ENCODE data around the gene DENND6B. TPM values are rescaled to one million over a fixed set of nuclear protein-coding genes. Genes with fewer than 3 reads are reported as not detected.

The DENND6B gene
- total and polyA plus RNA-seq, 2 of the 13 experiments (the other 11 are each of a cell fraction or from before 2014, with no cell fraction given), result 0.95 to 3.8 TPM

- peak; percentile 58; the same call in 1 of the 2 replicates for TF ChIP-seq GABPB1 (CRISPR knock-in tag; IDR thresholded peaks at IDR 0.05)
- no peak for TF ChIP-seq NFRKB (IDR thresholded peaks at IDR 0.05)
- TF ChIP-seq ZNF451 (CRISPR knock-in tag; IDR thresholded peaks at IDR 0.05), result 0 out of 2 replicates have a peak, but pooled peaks have one; percentile 58
- peak; percentile 90; the same call in 1 of the 2 replicates for TF ChIP-seq ZNF580 (CRISPR knock-in tag; IDR thresholded peaks at IDR 0.05; ENCODE audit: borderline replicate concordance, low read depth)
- peak; percentile 80; the same call in 1 of the 2 replicates for TF ChIP-seq ZNF589 (CRISPR knock-in tag; conservative IDR thresholded peaks at IDR 0.05)
- TF ChIP-seq REPIN1 (CRISPR knock-in tag; IDR thresholded peaks at IDR 0.05; ENCODE audit: borderline replicate concordance, low read depth), result no peak
- TF ChIP-seq EEA1 (CRISPR knock-in tag; IDR thresholded peaks at IDR 0.05; ENCODE audit: borderline replicate concordance), result 0 out of 2 replicates have a peak, but pooled peaks have one; percentile 31
- TF ChIP-seq KLF12 (CRISPR knock-in tag; IDR thresholded peaks at IDR 0.05; ENCODE audit: borderline replicate concordance), result peak; percentile 67; the same call in 1 of the 2 replicates
- peak; percentile 55; the same call in 1 of the 2 replicates for TF ChIP-seq HOXD1 (CRISPR knock-in tag; IDR thresholded peaks at IDR 0.05)
- TF ChIP-seq ZBTB26 (CRISPR knock-in tag; IDR thresholded peaks at IDR 0.05; ENCODE audit: borderline replicate concordance), result peak; percentile 94
- peak in 1 of 2 experiments; percentile 34; a peak in 1 of 4 replicates for TF ChIP-seq NR2F1 (CRISPR knock-in tag; IDR thresholded peaks at IDR 0.05)
- TF ChIP-seq ZFP82 (CRISPR knock-in tag; IDR thresholded peaks at IDR 0.05; ENCODE audit: borderline replicate concordance), result no peak
- no peak for TF ChIP-seq ZNF3 (CRISPR knock-in tag; IDR thresholded peaks at IDR 0.05)
- TF ChIP-seq BCL6 (CRISPR knock-in tag; IDR thresholded peaks at IDR 0.05), result peak; percentile 55
- TF ChIP-seq ZNF468 (CRISPR knock-in tag; IDR thresholded peaks at IDR 0.05), result no peak
- TF ChIP-seq, protein P1, sequence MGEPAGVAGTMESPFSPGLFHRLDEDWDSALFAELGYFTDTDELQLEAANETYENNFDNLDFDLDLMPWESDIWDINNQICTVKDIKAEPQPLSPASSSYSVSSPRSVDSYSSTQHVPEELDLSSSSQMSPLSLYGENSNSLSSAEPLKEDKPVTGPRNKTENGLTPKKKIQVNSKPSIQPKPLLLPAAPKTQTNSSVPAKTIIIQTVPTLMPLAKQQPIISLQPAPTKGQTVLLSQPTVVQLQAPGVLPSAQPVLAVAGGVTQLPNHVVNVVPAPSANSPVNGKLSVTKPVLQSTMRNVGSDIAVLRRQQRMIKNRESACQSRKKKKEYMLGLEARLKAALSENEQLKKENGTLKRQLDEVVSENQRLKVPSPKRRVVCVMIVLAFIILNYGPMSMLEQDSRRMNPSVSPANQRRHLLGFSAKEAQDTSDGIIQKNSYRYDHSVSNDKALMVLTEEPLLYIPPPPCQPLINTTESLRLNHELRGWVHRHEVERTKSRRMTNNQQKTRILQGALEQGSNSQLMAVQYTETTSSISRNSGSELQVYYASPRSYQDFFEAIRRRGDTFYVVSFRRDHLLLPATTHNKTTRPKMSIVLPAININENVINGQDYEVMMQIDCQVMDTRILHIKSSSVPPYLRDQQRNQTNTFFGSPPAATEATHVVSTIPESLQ (CRISPR knock-in tag; conservative IDR thresholded peaks at IDR 0.05), result no peak
- TF ChIP-seq PAWR (CRISPR knock-in tag; IDR thresholded peaks at IDR 0.05; ENCODE audit: borderline replicate concordance), result no peak
- TF ChIP-seq ZNF569 (CRISPR knock-in tag; IDR thresholded peaks at IDR 0.05; ENCODE audit: borderline replicate concordance), result no peak
- peak; percentile 11; the same call in 1 of the 2 replicates for TF ChIP-seq NFYB (CRISPR knock-in tag; IDR thresholded peaks at IDR 0.05)
- TF ChIP-seq KLF13 (CRISPR knock-in tag; IDR thresholded peaks at IDR 0.05), result no peak
- no peak for TF ChIP-seq RNF2 (conservative IDR thresholded peaks at IDR 0.05; ENCODE audit: low read depth)
- peak; percentile 81; the same call in 1 of the 2 replicates for TF ChIP-seq ZNF441 (CRISPR knock-in tag; IDR thresholded peaks at IDR 0.05; ENCODE audit: borderline replicate concordance)
- TF ChIP-seq RORA (CRISPR knock-in tag; IDR thresholded peaks at IDR 0.05), result no peak
- TF ChIP-seq ZNF12 (CRISPR knock-in tag; IDR thresholded peaks at IDR 0.05), result peak; percentile 79
- TF ChIP-seq DMTF1 (CRISPR knock-in tag; IDR thresholded peaks at IDR 0.05), result no peak
These were observed 56.0 kb downstream of the DENND6B start (continued) for GRCh38 chr22:50270666-50271394.

Data from HepG2 (cell line).